22Rv1 (cell line): ENCODE measurements around the gene CLK4.

ENCODE experiments used
- H3K27ac ChIP-seq: fragments of 450-650 bp; 2 replicates; pipeline ENCODE4 v1.5.1; 2017
- CTCF ChIP-seq: fragments of 450-650 bp; IDR thresholded peaks from 2 replicates; pipeline ENCODE4 v1.5.1; 2017; ENCODE audit warnings: mild to moderate bottlenecking
- ZFX ChIP-seq: fragments of 450-650 bp; IDR thresholded peaks from 2 replicates; pipeline ENCODE4 v1.6.1; 2017; ENCODE audit warnings: antibody characterized with exemption, borderline replicate concordance

The CLK4 gene

DNA sequence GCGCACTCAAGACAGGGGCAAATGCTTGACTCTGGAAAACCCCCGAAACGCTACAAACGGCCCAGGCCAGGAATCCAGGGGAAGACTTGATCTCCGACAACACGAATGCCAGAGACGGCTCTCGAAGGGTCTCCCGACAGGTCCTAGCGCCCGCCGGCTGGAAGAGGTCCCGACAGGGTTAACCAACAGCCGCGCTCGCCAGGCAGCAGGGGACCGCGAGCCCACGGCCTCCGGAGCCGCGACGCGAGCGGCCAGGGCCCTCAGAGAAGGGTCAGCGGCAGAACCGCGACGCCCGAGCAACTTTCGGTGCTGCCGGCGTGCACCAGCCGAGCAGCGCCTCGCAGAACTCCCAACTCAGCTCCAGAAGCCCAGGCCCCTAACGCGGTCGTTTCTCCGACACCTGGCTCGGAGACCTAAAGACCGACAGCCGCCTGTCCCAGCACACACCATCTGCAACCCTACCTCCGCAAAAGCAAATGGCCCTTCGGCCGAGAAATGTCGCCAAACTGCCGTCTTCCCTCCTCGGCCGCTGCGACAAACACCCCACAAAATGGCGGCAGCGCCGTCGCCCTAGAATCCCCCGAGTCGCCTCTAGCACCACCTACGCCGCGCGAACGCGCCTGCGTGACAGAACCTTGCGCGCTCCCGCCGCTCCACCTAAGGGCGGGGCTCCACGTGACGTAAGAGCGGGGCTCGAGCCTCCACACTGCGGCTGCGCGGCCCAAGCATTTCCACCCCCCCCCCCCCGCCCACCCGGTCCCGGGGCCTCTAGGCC lies at the start of gene CLK4:
Gene CLK4 (minus strand): TSS at position 567 of the 775 bp plus-strand sequence. CDS start 3,634 bp downstream, outside the sequence.
- peak within 1 kb of the TSS; percentile 64 for H3K27ac ChIP-seq
- TF ChIP-seq CTCF, result no peak
- no peak for TF ChIP-seq ZFX

DNA sequence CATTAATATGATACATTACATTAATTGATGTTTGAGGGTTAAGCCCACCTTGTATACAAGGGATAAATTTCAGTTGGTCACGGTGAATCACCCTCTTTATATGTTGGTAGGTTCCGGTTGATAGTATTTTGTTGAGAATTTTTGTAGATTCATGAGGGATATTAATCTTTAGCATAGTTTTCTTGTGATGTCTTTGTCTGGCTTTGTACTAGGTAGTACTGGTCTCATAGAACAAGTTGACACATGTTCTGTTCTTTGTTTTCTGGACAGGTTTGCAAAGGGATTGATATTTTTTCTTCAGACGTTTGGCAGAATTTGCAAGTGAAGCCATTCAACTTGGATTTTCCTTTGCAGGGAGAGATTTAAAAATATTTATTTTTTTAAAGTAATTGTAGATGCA lies 49.1 kb upstream of the CLK4 start:
- TF ChIP-seq ZFX (no peak), CTCF (no peak)
- H3K27ac ChIP-seq, result no peak overlapping the region

- no peak for TF ChIP-seq CTCF
- TF ChIP-seq ZFX, result no peak
- H3K27ac ChIP-seq, result no peak overlapping the region
Observed at GRCh38 chr5:178674334-178674733, 47.5 kb upstream of the CLK4 start.

DNA sequence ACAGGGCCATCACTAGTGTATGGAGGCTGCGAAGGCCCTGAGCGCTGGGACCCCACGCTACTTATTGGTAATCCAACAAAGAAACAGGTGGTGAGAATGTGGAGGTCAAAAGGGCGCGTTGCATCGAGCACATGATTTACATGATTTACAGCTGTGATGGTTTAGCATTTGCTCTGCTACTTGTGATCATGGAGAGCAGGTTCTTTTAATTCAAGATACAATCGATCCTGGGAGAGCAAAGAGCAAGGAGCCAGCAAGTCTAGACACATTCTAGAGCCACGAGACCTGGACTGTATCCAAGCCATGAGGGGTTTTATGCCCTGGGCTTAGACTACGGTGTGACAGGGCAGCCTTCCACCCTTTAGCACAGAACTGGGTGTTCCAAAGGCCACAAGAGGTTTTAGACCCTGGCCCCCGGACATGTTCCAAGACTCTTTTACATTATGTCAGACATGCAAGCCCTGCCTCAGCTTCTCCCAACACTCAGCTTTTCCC lies 47.0 kb upstream of the CLK4 start:
- no peak for TF ChIP-seq ZFX
- TF ChIP-seq CTCF, result no peak
- no peak overlapping the region for H3K27ac ChIP-seq

DNA sequence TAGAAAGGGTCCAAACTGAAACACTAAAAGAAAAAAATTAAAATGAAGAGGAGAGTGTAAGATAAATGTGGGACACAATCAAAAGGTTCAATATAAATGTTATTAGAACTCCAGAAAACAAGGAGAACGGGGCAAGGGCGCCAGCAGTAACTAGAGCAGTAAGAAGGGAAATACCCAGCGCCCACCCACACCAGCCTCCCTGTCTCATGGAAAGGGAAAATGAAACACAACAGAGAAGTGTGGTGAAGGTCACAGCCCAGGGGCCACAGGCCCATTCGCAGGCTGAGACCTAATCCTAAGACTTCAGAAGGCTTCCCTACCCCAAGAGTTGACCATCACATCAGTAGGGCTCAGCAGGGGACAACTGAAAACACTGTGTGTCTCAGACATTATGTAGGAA lies 45.8 kb upstream of the CLK4 start:
- TF ChIP-seq ZFX (no peak), CTCF (no peak)
- no peak overlapping the region for H3K27ac ChIP-seq

DNA sequence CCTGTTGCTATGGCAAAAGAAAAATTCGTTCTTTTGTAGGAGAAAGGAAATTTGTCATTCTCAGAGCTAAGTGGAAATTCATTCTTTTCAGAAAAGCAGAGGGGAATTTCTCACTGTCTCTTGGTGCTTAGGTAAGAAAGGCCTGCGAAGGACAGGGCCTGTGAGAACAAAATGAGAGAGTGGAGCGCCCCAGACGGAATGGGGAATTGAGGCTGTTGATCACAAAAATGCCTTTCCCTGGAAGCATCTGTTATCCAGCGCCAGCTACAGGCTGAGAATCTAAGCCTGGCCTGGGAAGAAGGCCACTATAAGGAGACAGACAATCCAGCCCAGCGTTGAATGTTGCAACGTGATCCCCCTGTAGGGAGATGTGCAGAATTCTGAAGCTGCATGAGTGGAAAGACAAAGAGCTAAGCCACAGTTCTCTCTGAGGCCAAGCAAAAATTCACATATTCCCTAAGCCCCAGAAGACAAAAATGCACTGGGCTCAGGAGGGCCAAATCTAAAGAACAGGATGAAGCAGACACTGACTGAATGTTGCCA lies 44.8 kb upstream of the CLK4 start:
- TF ChIP-seq ZFX, result no peak
- TF ChIP-seq CTCF, result no peak
- H3K27ac ChIP-seq, result no peak overlapping the region

DNA sequence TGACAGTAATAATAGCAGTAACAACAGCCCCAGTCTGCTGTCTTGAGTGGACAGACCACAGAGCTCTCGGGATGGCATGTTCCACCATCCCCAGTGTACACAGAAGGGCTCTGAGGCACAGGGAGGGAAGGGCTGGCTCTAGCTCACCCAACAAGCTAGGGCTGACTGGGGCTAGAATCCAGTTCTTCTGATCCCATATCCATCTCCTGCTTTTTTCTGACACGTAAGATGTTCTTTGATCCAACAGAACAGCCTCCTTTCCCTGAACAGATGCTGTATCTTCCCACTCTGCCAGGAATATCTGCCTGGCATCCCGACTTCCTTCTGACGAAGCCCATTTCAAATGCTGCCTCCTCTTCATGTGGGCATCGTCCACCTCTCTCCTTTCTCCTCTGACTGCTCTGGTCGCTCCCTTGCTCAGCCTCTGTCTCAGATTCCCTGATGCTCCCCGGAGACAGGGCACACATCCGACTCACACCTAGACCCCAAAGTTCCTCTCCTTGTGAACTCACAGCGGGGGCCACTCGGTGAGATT lies 43.6 kb upstream of the CLK4 start:
- H3K27ac ChIP-seq, result no peak overlapping the region
- no peak for TF ChIP-seq CTCF
- no peak for TF ChIP-seq ZFX
